Adipose tissue (tissue), 3 donors: ENCODE results near the gene CELA2B. TPM values are rescaled to one million over a fixed set of nuclear protein-coding genes. Genes with fewer than 3 reads are reported as not detected.
"Not testable (repeated sequence)": the region's sequence is repeated elsewhere in the genome, so short reads cannot be mapped to it uniquely, and the experiment has no call there.

Source experiments
- H3K27ac ChIP-seq: one replicate; pipeline ENCODE4 v1.5.1; 2013; ENCODE audit warnings: low read depth, low read length
- WGBS, 3 donors: extraction: QIAGEN DNeasy Blood & Tissue Kit; methylation state at CpG; one replicate each; pipeline ENCODE4 v1.1.7; 2013; 5-methylcytosine and 5-hydroxymethylcytosine counted together
- polyA plus RNA-seq, 3 donors: library from polyadenylated mRNA; stranded (reverse); fragments of 200-250 nt; gene quantifications; one replicate each; pipeline ENCODE4 v1.2.3, GENCODE V29; 2013
- donor health status: healthy with polysubstance abuse.
- donor health status: Bipolar disorder and iron deficiency.
- donor health status: healthy.

CELA2B gene
- polyA plus RNA-seq, 3 donors: 177 TPM; not detected in 2

DNA sequence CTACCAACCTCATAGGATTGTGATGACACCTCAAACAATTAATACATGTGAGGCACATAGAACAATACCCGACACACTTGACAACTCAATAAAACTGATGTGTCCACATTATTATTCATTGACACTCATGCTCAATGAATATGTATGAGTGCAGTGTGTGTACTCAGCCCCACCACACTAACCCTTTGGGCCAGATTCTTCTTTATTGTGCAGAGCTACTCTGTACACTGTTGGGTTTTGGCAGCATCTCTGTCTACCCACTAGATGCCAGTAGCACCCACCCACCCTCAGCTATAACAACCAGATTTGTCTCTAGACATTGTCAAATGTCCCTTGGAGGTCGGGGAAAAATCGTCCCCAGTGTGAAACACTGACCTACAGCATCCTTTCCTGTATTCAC is 38.0 kb downstream of the CELA2B start:
- H3K27ac ChIP-seq: no peak overlapping the region
- 89 to 97% (median 90%) methylated on average over 3 of the region's 3 CpGs for WGBS, 3 donors

DNA sequence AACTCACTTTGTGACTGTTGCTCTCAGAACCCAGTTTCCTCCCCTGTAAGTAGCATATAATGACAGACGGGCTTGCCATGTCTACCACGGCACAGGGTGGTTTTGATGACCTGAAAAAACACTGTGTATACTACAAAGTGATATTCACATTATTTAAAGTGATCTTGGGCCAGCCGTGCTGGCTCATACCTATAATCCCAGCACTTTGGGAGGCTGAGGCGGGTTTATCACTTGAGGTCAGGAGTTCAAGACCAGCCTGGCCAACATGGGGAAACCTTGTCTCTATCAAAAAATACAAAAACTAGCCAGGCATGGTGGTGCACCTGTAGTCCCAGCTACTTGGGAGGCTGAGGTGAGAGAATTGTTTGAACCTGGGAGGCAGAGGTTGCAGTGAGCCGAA is 38.7 kb downstream of the CELA2B start:
- 90 to 92% (median 92%) methylated on average over 5 of the region's 5 CpGs for WGBS, 3 donors
- not testable (repeated sequence) for H3K27ac ChIP-seq

DNA sequence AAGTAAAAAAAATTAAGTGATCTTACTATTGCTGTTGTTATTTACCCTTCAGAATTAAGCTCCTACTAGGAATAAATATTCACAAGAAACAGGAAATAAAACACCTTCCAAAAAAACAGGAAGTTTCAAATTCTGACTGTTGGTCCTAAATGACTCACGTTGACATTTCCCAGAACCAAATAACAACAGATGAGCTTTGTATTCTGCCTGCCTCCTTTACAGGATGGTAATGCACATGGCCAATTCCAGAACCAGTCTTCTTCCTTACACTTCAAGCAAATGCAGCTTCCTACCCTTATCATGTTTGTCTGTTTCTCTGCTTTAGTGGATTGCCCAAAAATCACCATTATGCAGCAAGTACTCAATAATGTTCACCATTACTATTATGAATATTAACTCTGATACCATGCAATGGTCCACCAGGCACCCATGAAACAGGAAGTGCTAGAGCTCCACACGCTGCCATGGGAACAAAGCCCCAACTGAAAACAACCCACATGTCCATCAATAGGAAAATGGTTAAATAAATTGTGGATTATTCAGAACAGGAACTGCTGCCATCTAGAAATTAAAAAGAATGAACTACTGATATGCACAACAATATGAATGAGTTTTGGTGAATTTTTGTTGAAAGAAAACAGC is 39.2 kb downstream of the CELA2B start:
- WGBS, 3 donors: 29 to 78% (median 42%) methylated on average over 2 of the region's 2 CpGs
- no peak overlapping the region for H3K27ac ChIP-seq

DNA sequence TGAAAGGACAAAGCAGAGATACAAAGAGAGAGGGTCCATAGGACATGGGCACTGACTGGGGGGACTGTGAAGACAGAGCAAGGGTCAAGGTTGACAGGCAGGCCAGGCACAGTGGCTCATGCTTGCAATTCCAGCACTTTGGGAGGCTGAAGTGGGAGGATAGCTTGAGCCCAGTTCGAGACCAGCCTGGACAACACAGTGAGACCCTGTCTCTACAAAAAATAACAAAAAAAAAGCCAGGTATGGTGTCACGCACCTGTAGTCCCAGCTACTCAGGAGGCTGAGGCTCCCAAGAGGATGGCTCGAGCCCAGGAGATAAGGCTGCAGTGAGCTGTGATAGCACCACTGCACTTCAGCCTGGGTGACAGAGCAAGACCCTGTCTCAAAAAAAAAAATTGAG is 43.7 kb downstream of the CELA2B start:
- H3K27ac ChIP-seq: no peak overlapping the region
- 88 to 98% (median 98%) methylated on average over 3 of the region's 3 CpGs for WGBS, 3 donors

DNA sequence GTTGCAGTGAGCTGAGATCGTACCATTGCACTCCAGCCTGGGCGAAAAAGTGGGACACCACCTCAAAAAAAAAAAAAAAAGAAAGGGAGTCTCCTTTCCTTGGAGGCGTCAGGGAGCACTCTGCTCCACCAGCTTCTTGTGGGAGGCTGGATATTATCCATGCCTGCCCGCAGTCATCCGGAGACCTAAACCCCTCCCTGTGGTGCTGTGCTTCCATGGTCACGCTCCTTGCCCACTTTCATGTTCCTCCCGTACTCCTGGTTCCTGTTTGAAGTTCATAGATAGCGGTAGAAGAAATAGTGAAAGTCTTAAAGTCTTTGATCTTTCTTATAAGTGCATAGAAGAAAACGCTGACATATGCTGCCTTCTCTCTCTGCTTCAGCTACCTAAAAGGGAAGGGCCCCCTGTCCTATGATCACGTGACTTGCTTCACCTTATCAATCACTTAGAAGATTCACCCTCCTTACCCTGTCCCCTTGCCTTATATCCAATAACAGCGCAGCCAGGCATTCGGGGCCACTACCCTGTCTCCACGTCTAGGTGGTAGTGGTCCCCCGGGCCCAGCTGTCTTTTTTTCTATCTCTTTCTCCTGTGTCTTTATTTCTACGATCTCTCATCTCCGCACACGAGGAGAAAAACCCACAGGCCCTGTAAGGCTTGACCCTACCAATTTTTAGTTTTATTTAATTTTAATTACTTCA is 45.5 kb downstream of the CELA2B start:
- H3K27ac ChIP-seq: not testable (repeated sequence)
- 85 to 91% (median 88%) methylated on average over 17 of the region's 17 CpGs for WGBS, 3 donors

DNA sequence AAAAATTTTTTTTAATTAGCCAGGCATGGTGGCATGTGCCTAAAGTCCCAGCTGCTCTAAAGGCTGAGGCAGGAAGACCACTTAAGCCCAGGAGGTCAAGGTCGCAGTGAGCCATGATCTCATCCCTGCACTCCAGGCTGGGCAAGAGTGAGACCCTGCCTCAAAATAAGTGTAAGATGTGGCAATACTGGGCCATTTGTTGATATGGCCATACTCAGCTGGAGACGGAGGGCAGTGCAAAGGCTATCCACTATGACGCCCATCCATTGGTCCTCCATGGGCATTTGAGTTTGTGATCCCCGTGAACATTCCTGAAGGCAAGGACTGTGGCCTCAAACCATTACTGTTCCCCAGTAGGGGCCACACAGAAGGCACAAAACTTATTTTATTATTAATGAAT is 46.6 kb downstream of the CELA2B start:
- H3K27ac ChIP-seq: no peak overlapping the region

DNA sequence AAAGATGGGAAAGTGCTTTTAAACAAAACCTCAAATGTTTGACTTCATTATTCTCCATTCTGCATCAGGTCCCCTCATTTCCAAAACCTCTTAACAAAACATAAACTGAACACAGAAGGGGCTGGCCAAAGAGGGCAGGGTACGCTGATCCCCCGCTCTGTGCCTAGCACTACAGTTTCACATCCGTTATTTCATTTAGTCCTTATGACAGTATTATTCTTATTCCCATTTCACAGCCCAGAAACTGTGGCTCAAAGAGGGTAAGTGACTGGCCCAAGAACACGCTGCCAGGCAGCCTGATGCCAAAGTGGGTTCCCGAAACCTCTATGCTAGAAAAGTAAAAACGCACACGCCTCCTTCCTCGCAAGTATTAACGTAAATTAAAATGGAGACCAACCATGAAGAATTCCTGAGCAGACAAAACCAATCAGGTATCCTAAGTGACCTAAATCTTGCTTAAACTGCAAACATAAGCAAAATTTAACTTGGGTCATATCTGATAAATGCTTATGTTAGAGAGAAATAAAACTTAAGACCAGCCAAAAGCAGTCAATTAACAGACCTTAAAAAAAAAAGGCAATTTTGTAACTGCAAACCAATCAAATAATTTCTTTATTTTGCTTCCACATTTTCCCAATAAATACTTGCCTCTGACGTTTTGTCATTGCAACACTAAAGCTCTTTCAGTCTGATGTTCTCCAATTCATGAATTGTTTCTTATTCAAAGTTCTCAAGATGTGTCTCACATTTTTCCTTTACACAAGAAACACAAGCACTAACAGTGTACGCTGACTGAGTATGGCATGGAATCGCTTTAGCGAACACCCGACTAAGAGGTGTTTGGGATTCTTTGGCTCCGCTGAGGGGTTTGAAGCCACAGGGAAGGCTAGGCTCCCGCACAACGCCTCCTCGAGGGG is 47.5 kb downstream of the CELA2B start:
- 32 to 43% (median 40%) methylated on average over 18 of the region's 18 CpGs for WGBS, 3 donors
- H3K27ac ChIP-seq: peak overlapping the region; percentile 91

More for the DNA sequence above, 46.6 kb downstream of the CELA2B start:
- 96 to 98% (median 98%) methylated on average over 4 of the region's 4 CpGs for WGBS, 3 donors

DNA sequence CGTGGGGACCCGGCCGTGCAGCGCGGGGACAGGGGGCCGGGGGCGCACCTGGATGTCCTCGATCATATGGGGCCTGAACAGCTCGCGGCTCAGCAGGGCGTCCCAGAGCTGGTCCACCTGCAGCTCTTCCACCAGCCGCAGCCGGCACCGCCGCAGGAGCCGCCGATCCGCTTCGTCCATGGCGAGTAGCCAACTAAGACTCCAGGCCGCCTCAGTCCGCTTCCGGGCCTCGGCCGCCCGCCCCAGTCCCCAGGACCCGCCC is 48.0 kb downstream of the CELA2B start, which contains the start of gene CASP9:
TSS of gene CASP9 (minus strand) at position 195 of the 262 bp plus-strand sequence. CDS start at position 180, 15 bp downstream.
- peak within 1 kb of the TSS; percentile 91 for H3K27ac ChIP-seq
- 0 to 1% (median 0%) methylated on average over 21 to 27 of the region's 27 CpGs for WGBS, 3 donors

DNA sequence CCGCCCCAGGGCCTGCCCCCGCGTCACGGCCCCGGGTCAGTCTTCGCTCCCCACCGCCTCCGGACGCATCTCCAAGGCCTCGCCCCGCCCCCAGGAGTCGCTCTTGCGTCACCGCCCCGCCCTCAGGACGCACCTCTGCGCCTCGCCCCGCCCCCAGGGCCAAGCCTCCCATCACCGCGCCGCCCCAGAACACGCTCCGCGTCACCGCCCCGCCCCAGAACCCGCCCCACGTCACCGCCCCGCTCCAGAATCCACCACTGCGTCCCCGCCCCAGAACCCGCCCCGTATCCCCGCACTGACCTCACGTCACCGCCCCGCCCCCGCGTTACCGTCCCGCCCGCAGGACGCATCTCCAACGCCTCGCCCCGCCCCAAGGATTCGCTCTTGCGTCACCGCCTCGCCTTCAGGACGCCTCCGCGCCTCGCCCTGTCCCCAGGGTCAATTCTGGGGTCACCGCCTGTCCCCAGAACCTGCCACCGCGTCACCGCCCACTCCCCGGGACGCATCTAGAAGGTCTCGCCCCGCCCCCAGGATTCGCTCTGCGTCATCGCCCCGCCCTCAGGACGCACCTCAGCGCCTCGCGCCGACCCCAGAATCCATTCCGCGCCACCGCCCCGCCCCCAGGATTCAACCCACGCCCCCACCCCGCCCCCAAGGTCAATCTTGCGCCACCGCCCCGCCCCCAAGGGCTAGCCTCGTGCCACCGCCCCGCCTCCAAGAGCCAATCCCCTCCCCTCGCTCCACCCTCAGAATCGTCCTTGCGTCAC is 48.6 kb downstream of the CELA2B start:
- WGBS, 3 donors: 1 to 2% (median 1%) methylated on average over 58 to 88 of the region's 88 CpGs
- peak overlapping the region; percentile 4 for H3K27ac ChIP-seq

DNA sequence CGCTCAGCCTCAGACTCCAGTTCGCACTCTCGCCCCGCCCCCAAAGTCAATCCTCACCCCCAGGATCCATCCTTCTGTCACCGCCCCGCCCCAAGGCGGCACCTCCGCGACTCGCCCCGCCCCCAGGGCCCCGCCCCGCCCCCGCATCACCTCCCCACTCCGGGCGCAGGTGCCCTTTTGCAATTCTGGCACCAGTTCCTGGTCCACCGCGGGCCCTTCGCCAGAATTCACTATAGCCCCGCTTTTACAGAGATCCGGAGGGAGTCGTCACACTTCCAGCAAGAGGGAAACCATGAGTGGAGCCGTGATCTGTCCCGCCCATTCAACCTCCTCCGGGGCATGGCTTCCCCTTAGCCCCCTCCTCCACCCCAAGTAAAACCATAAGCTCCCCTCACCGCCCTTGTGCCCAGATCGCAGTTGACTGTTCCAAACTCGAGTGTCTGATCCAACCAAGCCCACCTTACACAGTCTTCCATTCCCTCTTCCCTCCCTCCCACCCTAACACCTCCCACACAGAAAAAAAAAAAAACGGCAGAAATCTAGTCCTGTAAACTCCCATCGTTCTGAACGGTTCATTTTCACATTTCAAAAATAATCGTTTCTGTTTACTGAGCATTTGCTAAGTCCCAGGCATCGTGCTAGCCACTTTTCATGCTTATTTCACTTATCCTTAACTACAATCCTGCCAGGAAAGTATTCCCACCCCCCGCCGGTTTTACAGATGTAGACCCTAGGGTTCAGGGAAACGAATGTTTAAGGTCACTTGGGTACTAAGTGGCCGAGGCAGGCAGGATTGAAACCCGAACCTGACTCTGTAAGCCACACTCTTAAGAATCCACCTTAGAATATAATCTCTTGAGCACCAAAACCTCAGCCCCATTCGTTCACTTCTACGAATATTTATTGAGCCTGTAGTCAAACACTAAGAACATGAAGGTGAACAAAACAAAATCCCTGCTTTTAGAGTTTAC is 49.4 kb downstream of the CELA2B start:
- peak overlapping the region; percentile 30 for H3K27ac ChIP-seq
- WGBS, 3 donors: 1 to 4% (median 3%) methylated on average over 37 to 40 of the region's 40 CpGs

DNA sequence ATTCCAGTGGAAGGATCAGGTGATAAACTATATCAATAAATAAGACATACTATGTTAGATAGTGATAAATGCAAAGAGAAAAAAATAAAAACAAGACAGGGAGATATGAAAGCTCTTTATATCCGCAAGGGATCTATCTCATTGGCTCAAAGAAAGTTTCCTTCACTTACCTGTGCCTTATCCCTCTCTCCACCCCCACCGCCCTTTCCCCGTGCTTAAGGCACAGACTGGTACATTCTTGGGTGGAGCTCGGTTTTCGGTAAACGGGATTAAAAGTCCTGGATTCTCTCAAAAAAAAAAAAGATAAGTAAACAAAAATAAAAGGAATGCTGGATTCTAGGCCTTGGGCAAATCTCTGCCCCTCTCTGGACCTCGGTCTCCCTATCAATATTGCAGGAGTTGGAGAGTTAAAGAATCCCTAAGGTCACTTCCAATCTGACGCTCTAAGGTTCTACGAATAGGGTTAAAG is 50.2 kb downstream of the CELA2B start:
- H3K27ac ChIP-seq: no peak overlapping the region
- 7 to 16% (median 13%) methylated on average over 9 of the region's 9 CpGs for WGBS, 3 donors

DNA sequence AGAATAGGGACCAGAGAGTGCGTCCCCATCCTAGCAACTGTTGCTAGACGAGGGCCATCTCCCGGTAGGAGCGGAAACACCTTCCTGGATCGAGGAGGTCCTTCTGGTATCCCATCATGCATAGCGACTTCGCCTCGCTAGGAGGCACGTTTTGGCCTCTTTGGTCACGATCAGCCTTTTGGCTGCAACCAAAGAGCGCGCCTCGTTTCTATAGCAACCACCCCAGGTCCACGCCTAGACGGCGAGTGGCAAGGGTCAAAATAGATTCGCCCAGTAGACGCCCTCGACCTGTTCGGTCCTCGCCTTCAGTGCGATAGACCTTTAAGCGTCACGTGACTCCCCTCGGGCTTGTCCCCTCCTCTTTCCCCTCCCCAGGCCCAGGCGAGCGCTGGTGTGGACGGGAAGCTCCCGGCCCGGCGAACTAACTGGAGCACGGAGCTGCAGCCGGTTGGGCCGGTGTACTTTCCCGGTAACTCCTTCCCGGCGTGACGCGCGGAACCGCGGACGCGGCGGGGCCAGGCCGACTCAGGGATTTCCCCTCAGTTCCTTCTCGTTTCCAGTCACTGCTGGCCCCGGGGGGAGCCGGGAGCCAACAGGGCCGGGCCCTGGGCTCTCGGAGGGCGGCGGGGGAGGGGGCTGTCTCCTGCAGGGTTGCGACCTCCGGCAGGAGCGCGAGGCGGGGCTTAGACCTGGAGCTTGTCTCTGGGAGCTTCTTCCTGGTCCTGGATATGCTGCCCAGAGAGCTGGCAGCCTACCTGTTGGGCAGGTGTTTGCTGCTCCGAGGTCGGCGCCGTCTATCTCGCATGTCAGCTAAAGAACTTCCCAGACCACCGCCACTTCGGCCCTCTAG is 50.8 kb downstream of the CELA2B start, which contains the start of gene DNAJC16:
TSS of gene DNAJC16 (plus strand) at position 359 of the 850 bp plus-strand sequence. CDS start 2,258 bp downstream, outside the sequence.
- peak within 1 kb of the TSS; percentile 70 for H3K27ac ChIP-seq
- WGBS, 3 donors: 0 to 1% (median 1%) methylated on average over 57 to 65 of the region's 65 CpGs

DNA sequence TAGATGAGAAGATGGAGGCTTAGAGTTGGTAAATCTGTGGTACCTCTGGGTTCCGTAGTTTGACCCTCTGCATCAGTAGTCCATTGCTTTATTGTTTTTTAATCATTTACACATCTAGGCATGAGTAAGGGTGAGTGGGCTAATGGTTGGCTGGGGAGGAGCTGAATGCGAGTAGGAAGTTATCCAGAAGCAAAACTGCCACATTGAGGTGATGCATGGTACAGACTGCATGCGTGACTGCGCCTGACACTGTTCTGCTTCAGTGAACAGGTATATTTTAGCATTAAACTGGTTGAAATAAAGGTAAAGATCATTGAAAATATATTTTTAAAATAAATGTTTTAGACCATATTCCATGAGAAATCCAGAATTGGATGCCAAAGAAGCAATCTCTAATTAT is 55.1 kb downstream of the CELA2B start:
- 95 to 99% (median 97%) methylated on average over 4 of the region's 4 CpGs for WGBS, 3 donors
- no peak overlapping the region for H3K27ac ChIP-seq

DNA sequence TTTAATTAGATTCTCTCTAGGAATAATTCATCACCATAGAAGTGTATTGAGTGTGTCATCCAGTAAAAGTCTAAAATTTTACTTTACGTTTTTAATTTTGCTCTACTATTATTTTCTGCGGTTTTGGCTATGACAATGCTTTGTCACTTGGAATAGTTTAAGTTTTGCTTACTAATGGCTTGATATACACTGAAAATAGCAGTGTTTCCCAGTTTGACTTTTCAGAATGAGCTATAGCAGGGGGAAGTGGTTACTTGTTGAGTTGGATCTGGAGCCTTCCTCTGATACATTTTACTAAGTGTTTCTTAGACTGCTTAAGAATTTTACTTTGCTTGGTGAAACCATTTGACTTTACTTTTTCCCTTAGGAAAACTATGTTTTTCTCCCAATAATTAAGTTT is 55.8 kb downstream of the CELA2B start:
- WGBS, 3 donors: 65 to 92% (median 75%) methylated on average over 2 of the region's 2 CpGs
- H3K27ac ChIP-seq: no peak overlapping the region

DNA sequence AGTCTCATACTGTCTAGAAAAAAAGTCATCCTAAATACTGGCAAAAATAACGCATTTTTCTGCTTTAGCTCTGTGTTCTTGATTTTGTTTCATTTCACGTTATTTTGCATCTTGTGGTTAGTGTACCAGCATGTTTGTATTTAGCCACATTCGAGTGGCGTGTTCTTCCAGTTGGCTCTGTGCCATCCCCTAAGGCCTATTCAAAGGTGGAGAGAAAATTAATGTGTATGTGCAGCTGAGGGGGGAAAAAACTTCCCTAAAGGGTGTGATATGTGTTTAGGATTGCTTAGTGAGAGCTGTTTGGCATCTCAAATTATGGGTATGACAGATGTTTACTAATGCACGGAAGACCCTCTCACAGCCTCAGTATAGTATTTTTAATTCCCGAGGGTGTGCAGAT is 62.9 kb downstream of the CELA2B start:
- WGBS, 3 donors: 73 to 83% (median 76%) methylated on average over 6 of the region's 6 CpGs
- no peak overlapping the region for H3K27ac ChIP-seq

DNA sequence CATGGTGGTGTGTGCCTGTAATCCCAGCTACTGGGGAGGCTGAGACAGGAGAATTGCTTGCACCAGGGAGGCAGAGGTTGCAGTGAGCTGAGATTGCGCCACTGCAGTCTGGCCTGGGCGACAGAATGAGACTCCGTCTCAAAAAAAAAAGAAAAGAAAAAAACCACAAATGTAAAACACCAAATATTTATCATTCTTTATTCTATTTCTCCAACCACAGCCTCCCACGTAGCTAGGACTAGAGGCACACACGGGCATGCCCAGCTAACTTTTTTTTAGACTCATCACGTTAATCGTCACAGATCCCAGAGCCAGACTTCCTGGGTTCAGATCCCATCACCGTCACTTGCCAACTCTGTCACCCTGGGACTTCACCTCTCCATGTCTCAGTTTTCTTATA is 64.3 kb downstream of the CELA2B start:
- 89 to 96% (median 90%) methylated on average over 8 of the region's 8 CpGs for WGBS, 3 donors
- H3K27ac ChIP-seq: no peak overlapping the region
